Mucosa of rectum (tissue), 2 donors: ENCODE measurements around the gene APBA2.

Experiments
- H3K27ac ChIP-seq, 2 donors: one replicate each; pipeline ENCODE4 v1.7.0; 2013; ENCODE audit warnings: inconsistent platforms in 2 of 2, low read depth in 2 of 2, low read length in 2 of 2
- H3K27me3 ChIP-seq, 2 donors: one replicate each; pipeline ENCODE4 v1.7.0; 2013; ENCODE audit warnings: low read length in 2 of 2; ENCODE audit not compliant: control insufficient read depth in 2 of 2, insufficient read depth in 2 of 2
- H3K36me3 ChIP-seq, 2 donors: one replicate each; pipeline ENCODE4 v1.7.0; 2013; ENCODE audit warnings: low read length in 2 of 2; ENCODE audit not compliant: control insufficient read depth in 2 of 2, insufficient read depth in 2 of 2
- H3K4me1 ChIP-seq, 2 donors: one replicate each; pipeline ENCODE4 v1.7.0; 2013; ENCODE audit warnings: low read length in 2 of 2, mild to moderate bottlenecking in 1 of 2; ENCODE audit not compliant: control insufficient read depth in 2 of 2, insufficient read depth in 2 of 2
- H3K4me3 ChIP-seq, 2 donors: one replicate each; pipeline ENCODE4 v1.7.0; 2013; ENCODE audit warnings: low read length in 2 of 2
- H3K9ac ChIP-seq, 2 donors: one replicate each; pipeline ENCODE4 v1.7.0; 2013; ENCODE audit warnings: low read length in 2 of 2, low read depth in 1 of 2, mild to moderate bottlenecking in 1 of 2
- H3K9me3 ChIP-seq, 2 donors: one replicate each; pipeline ENCODE4 v1.7.0; 2013; ENCODE audit warnings: low read length in 2 of 2; ENCODE audit not compliant: control insufficient read depth in 2 of 2
- donor health status: healthy.
- donor health status: Normal muscosa, but diverticular disease.

APBA2 gene

DNA sequence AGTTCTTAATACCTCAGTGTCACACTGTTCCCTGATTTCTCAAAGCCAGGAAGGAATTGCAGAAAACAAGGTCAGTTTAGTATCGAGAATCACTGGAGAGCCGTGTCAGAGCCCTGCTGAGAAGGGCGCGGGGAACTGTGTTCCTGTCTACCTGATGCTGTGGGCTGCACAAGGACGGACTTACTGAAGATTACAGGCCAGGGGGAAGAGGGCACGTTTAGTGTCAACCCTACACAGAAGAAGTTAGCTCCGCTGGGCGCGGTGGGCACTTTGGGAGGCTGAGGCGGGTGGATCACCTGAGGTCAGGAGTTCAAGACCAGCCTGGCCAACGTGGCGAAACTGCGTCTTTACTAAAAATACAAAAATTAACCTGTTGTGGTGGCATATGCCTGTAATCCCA, 104.1 kb downstream of the APBA2 start:
- no peak overlapping the region for H3K4me3 ChIP-seq
- no peak overlapping the region for H3K9ac ChIP-seq
- no peaks in the 10 kb centered on the region for H3K36me3 ChIP-seq
- no peaks in the 10 kb centered on the region for H3K9me3 ChIP-seq
- no peaks in the 10 kb centered on the region for H3K27me3 ChIP-seq
- H3K4me1 ChIP-seq = no peaks in the 10 kb centered on the region
- H3K27ac ChIP-seq = no peak overlapping the region

DNA sequence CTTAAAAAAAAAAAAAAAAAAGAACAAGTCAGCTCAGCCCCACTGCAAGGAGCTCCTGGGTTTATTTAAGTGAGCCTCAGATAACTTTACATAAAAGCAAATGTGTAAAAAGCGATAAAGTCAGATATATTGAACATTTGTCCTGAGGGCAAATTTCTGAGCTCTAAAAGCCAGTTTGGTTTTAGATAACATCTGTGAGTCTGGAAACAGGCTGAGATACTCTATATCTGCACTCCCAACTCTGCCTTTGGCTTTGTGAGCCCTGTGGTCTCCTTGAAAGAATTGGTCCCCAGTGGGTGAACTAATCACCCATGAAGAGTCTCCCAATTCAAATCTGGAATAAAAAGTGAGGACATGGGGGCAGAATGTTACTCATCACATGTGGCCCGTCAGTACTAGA, 104.6 kb downstream of the APBA2 start:
- Histone ChIP-seq H3K27me3 (no peaks in the 10 kb centered on the region), H3K9ac (no peak overlapping the region), H3K4me3 (no peak overlapping the region), H3K27ac (no peak overlapping the region), H3K9me3 (no peaks in the 10 kb centered on the region), H3K36me3 (no peaks in the 10 kb centered on the region), H3K4me1 (no peaks in the 10 kb centered on the region)

DNA sequence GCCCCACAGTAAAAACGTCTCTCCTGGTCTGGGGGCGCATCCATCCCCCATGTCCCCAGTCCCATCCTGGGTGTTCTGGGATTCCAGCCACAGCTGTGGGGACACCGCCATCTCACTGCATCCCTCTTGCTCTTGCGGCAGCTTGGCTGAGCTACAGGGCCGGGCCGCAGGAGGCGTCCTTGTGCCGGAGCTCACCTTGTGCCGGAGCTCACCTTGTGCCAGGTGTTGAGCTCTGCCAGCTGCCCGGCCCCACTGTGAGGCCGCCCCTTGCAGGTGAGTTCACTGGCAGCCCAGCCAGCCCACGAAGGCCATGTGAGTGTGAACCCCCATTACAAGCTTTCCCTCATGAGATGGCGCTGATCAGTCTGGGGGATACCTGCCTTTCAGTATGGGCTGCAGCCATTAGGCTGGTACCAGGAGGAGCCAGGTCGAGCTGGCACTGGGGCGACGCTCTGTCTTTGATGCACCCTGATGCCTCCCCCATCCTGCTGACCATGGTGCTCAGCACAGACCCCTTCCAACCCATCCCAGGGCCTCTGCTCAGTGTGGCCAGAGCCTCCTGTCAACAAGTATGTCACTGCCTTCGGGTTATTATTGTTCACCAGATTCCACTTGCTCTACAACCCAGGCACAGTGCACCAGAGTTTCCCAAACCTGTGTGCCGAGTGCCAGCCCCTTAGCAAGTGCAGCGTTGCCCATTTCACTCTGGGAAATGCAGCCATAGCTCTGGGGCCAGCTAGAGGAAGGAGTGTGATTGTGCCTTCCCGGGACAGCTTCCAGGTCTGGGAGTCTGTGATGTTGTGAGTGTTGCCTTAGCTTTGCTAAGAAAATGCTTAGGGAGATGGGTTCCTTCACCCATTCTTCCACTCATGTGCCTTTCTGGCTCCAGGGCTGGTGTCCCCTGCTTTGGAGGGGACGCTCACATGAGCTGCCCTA, 105.7 kb downstream of the APBA2 start:
- H3K36me3 ChIP-seq = no peaks in the 10 kb centered on the region
- H3K9me3 ChIP-seq = no peaks in the 10 kb centered on the region
- H3K27me3 ChIP-seq = no peaks in the 10 kb centered on the region
- no peaks in the 10 kb centered on the region for H3K4me1 ChIP-seq
- no peak overlapping the region for H3K27ac ChIP-seq
- no peak overlapping the region for H3K9ac ChIP-seq
- no peak overlapping the region for H3K4me3 ChIP-seq

GRCh38 chr15:28992336-28992864, 106.6 kb downstream of the APBA2 start:
- Histone ChIP-seq H3K9ac (no peak overlapping the region), H3K27ac (no peak overlapping the region), H3K4me3 (no peak overlapping the region), H3K9me3 (no peaks in the 10 kb centered on the region), H3K36me3 (no peaks in the 10 kb centered on the region), H3K4me1 (no peaks in the 10 kb centered on the region), H3K27me3 (no peaks in the 10 kb centered on the region)

DNA sequence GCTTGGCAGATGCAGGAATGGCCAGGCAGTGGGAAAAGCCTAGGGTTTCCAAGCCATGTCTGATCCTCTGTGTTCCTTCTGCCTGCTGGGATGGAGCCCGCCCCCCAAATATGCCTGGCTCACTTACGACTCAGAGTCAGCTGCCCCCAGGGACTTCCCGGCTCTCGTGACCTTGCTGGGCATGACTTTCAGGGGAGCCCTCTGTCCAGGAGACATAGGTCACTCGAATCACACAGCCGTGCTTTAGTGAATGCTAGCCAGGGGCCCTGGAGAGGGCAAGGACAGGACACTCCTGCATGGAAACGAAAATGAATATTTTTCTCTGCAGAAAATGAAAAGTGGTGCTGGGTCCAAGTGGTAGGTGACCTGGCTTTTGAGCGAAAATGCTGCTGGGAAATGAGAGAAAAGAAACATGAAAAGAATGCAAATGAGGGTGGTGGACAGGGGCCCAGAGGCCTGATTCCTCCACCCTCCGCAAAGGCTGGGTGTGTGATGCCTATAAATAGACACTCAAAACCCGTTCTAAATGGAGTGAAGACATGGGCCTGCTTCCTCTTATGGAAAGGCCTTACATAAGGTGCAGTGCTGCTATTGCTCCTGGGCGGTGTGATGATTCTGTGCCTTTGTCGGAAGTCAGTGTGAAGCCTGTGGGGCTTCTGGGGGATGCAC, 107.4 kb downstream of the APBA2 start:
- H3K27me3 ChIP-seq = no peaks in the 10 kb centered on the region
- no peaks in the 10 kb centered on the region for H3K4me1 ChIP-seq
- H3K36me3 ChIP-seq = no peaks in the 10 kb centered on the region
- no peak overlapping the region for H3K27ac ChIP-seq
- H3K9me3 ChIP-seq = no peaks in the 10 kb centered on the region
- no peak overlapping the region for H3K9ac ChIP-seq
- no peak overlapping the region for H3K4me3 ChIP-seq

- H3K4me1 ChIP-seq = no peaks in the 10 kb centered on the region
- H3K27me3 ChIP-seq = no peaks in the 10 kb centered on the region
- no peak overlapping the region for H3K27ac ChIP-seq
- no peak overlapping the region for H3K4me3 ChIP-seq
- H3K36me3 ChIP-seq = no peaks in the 10 kb centered on the region
- H3K9ac ChIP-seq = no peak overlapping the region
- H3K9me3 ChIP-seq = no peaks in the 10 kb centered on the region
Measured at GRCh38 chr15:28993720-28994053, 107.9 kb downstream of the APBA2 start.

GRCh38 chr15:28994142-28994830, 108.5 kb downstream of the APBA2 start:
- Histone ChIP-seq H3K36me3 (no peaks in the 10 kb centered on the region), H3K9me3 (no peaks in the 10 kb centered on the region), H3K27me3 (no peaks in the 10 kb centered on the region), H3K4me1 (no peaks in the 10 kb centered on the region), H3K4me3 (no peak overlapping the region), H3K27ac (no peak overlapping the region), H3K9ac (no peak overlapping the region)

DNA sequence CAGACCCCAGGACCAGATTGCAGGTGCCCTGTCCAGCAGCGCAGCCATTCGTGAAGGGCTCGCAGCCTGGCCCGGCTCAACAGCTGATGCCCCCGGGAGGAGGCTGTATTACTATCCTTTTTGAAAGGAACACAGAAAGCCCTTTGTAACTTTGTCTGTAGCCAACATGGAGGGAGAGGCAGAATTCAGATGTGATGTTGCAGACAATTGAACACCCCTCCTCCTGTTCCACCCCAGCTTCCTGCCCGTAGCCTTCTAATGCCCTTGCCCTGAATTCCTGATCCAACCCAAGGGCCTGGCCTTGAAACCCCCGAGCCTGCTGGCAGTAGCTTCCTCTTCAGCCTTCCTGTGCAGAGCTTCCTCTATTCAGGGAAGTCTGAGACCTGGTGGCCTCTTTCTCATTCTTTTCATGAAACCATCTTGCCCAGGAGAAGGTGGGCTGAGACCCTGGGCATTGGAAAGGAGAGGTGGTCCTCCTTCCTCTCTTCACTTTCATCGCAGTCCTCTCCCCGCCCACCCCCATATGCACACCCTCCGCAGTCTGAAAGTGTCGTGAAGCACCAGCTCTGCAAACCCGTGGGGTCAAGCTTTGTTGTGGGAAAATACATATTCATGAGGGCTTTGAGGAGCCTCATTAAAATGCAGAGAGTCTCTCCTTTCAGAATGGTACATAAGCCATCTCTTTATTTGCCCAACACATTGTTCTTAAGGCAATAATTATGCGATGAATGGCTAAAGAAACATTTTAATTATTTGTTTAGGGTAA, 109.2 kb downstream of the APBA2 start:
- Histone ChIP-seq H3K9me3 (no peaks in the 10 kb centered on the region), H3K9ac (no peak overlapping the region), H3K27ac (no peak overlapping the region), H3K27me3 (no peaks in the 10 kb centered on the region), H3K4me3 (no peak overlapping the region), H3K36me3 (no peaks in the 10 kb centered on the region), H3K4me1 (no peaks in the 10 kb centered on the region)

DNA sequence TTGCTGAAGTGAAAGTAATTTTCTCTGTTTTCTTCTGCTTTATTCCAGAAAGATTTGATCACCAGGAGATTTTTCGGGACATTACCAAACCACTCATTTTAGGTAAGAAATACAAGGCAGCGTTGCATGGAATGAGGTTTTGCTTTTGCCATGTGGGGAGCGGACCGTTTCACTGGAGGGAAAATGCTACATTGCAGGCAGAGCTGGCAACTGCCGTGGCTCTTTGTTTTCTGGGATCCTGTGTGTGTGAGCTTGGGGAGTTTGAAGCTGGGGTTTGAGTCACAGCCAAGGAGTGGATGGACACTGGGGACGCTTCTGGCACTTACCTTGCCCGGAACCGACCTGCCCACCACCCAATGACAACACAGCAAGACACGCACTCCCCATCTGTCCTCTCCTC, 109.9 kb downstream of the APBA2 start:
- Histone ChIP-seq H3K27ac (no peak overlapping the region), H3K9me3 (no peaks in the 10 kb centered on the region), H3K36me3 (no peaks in the 10 kb centered on the region), H3K4me3 (no peak overlapping the region), H3K4me1 (no peaks in the 10 kb centered on the region), H3K27me3 (no peaks in the 10 kb centered on the region), H3K9ac (no peak overlapping the region)
